Activated CD8-positive, alpha-beta T cell treated with anti-CD3 and anti-CD28 coated beads for 36 hours (primary cell): ENCODE measurements around the gene AFF1. TPM values are rescaled to one million over a fixed set of nuclear protein-coding genes. Genes with fewer than 3 reads are reported as not detected.

ENCODE experiments used
- ATAC-seq: fragments of 200-7000 bp; cut with Tn5 transposase; one replicate; pipeline ENCODE4 v1.10.0; 2021; ENCODE audit warnings: mild to moderate bottlenecking, moderate library complexity
- CTCF ChIA-PET: fragments of 350-600 bp; sonication (Branson Sonifier 250); formaldehyde crosslinking; loops from one replicate; lab custom pipeline; 2021; ENCODE audit warnings: antibody characterized with exemption; lab: Charles Lee
- POLR2A ChIA-PET: fragments of 350-600 bp; sonication (Branson Sonifier 250); formaldehyde crosslinking; loops from one replicate; lab custom pipeline; 2021; ENCODE audit warnings: antibody characterized with exemption; lab: Charles Lee
- DNase-seq: peaks from one replicate; pipeline ENCODE4 v3.0.0-alpha.2; 2020
- H3K27ac Mint-ChIP-seq: one replicate; pipeline ENCODE4 v1.8.0; 2021; ENCODE audit warnings: mild to moderate bottlenecking, mixed read lengths
- H3K27me3 Mint-ChIP-seq: one replicate; pipeline ENCODE4 v1.8.0; 2021; ENCODE audit warnings: mixed read lengths
- H3K36me3 Mint-ChIP-seq: one replicate; pipeline ENCODE4 v1.8.0; 2021; ENCODE audit warnings: low read depth, mixed read lengths
- H3K4me1 Mint-ChIP-seq: one replicate; pipeline ENCODE4 v1.8.0; 2021; ENCODE audit warnings: low read depth, mixed read lengths
- H3K4me3 Mint-ChIP-seq: one replicate; pipeline ENCODE4 v1.8.0; 2021; ENCODE audit warnings: mild to moderate bottlenecking, moderate library complexity, mixed read lengths
- H3K9me3 Mint-ChIP-seq: one replicate; pipeline ENCODE4 v1.8.0; 2021; ENCODE audit warnings: mixed read lengths
- intact Hi-C: fragments of 100-400 bp; cut with micrococcal nuclease; formaldehyde crosslinking; loops from one replicate; pipeline ENCODE4 v1.10.0; 2022
- total RNA-seq, 2 experiments: library from RNA; stranded (reverse); gene quantifications; one replicate each; pipeline ENCODE4 v1.2.3, GENCODE V29; 2021
- TF ChIP-seq, protein P1 (sequence below): fragments of 200-600 bp; IDR thresholded peaks from one replicate; pipeline ENCODE4 v1.8.0; 2022; ENCODE audit warnings: antibody characterized with exemption, mild to moderate bottlenecking

The AFF1 gene
- total RNA-seq, 2 experiments from 2014 or later: 40.3 to 45.4 TPM

DNA sequence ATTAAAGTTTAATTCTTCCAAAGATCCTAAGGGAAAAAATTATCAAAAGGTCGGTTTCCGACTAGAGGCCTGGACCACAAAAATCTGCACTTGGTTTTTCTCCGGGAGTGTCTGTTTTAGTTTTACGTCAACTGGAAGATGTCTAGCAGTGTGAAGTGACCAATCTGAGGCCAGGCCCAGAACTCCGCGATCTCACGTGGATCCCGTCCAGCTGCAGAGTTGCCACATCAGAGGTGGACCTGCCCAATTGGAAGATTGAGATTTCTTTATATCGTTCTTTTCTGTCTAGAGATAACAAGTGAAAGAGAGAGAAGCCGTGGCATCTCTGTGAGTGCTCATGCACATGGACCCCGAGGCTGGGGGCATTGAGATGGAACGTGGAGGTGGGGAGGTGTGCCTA lies 115.8 kb downstream of the AFF1 start:
- Mint-ChIP-seq H3K4me3 (no peak overlapping the region), H3K9me3 (no peaks in the 10 kb centered on the region), H3K27me3 (no peaks in the 10 kb centered on the region), H3K4me1 (peaks cover 54% of the 10 kb centered on the region), H3K36me3 (peaks cover 50% of the 10 kb centered on the region), H3K27ac (no peak overlapping the region)
- TF ChIP-seq, protein P1, sequence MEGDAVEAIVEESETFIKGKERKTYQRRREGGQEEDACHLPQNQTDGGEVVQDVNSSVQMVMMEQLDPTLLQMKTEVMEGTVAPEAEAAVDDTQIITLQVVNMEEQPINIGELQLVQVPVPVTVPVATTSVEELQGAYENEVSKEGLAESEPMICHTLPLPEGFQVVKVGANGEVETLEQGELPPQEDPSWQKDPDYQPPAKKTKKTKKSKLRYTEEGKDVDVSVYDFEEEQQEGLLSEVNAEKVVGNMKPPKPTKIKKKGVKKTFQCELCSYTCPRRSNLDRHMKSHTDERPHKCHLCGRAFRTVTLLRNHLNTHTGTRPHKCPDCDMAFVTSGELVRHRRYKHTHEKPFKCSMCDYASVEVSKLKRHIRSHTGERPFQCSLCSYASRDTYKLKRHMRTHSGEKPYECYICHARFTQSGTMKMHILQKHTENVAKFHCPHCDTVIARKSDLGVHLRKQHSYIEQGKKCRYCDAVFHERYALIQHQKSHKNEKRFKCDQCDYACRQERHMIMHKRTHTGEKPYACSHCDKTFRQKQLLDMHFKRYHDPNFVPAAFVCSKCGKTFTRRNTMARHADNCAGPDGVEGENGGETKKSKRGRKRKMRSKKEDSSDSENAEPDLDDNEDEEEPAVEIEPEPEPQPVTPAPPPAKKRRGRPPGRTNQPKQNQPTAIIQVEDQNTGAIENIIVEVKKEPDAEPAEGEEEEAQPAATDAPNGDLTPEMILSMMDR: no peak
- DNase-seq (no peak), ATAC-seq (no peak)
- CTCF ChIA-PET: no interaction called here
- intact Hi-C loops: no loop called here
- POLR2A ChIA-PET: no interaction called here

DNA sequence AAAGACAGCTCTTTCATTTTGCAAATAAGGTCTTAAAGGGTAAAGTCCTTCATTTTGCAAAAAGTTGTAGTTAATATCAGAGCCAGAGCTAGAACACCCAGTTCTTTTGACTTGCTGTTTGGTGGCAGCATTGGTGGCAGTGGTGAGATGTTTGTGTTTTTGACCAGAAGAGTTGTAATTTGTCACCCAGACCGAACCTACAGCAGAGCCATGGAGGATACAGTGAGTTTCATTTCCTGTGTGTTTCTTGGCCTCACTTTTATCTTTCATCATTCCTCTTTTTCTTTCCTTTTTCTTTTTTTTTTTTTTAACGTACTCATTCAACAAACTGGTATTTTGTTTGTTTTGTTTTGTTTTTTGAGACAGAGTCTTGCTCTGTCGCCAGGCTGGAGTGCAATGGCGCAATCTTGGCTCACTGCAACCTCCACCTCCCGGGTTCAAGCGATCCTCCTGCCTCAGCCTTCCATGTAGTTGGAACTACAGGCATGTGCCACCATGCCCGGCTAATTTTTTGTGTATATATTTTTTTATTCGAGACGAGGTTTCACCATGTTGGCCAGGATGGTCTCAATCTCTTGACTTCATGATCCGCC lies 116.4 kb downstream of the AFF1 start:
- H3K27ac Mint-ChIP-seq: no peak overlapping the region
- ChIA-PET POLR2A (interaction anchor here (0.8 to 1.7 kb wide), 2 partner anchors 8 to 45 kb away, joined by 3 to 5 read pairs; no protein-coding TSS in a partner anchor), CTCF (no interaction called here)
- H3K9me3 Mint-ChIP-seq: no peaks in the 10 kb centered on the region
- H3K4me3 Mint-ChIP-seq: no peak overlapping the region
- TF ChIP-seq, protein P1: no peak
- H3K36me3 Mint-ChIP-seq: peaks cover 50% of the 10 kb centered on the region
- ATAC-seq: no peak
- intact Hi-C loops: no loop called here
- no peaks in the 10 kb centered on the region for H3K27me3 Mint-ChIP-seq
- H3K4me1 Mint-ChIP-seq: peaks cover 59% of the 10 kb centered on the region
- DNase-seq: no peak

DNA sequence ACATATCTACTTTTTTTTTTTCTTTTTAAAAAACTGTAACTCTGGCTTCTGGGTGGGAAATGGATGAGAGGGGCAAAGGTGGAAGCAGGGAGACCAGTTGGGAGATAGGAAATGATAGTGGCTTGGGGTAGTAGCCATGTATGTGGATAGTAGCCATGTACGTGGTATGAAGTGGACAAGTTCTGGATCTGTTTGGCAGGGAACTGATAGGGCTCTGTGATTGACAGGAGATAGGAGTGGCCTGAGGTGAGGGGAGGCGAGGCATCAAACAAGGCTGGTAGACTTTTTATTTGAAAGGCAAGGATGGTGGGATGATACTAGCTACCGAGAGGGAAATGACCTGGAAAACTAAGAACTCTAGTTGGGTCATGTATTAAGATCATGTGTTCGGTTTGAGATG lies 117.8 kb downstream of the AFF1 start:
- ATAC-seq: no peak
- Mint-ChIP-seq H3K9me3 (no peaks in the 10 kb centered on the region), H3K4me1 (peaks cover 64% of the 10 kb centered on the region), H3K4me3 (no peak overlapping the region), H3K27me3 (no peaks in the 10 kb centered on the region), H3K36me3 (peaks cover 39% of the 10 kb centered on the region), H3K27ac (no peak overlapping the region)
- CTCF ChIA-PET: interaction anchor here (0.9 kb wide), 1 partner anchor 27 kb away, joined by 3 read pairs; no protein-coding TSS in a partner anchor
- POLR2A ChIA-PET: interaction anchor here (1.7 kb wide), 1 partner anchor 46 kb away, joined by 5 read pairs; no protein-coding TSS in a partner anchor
- TF ChIP-seq, protein P1: no peak
- no peak for DNase-seq
- intact Hi-C loops: no loop called here

DNA sequence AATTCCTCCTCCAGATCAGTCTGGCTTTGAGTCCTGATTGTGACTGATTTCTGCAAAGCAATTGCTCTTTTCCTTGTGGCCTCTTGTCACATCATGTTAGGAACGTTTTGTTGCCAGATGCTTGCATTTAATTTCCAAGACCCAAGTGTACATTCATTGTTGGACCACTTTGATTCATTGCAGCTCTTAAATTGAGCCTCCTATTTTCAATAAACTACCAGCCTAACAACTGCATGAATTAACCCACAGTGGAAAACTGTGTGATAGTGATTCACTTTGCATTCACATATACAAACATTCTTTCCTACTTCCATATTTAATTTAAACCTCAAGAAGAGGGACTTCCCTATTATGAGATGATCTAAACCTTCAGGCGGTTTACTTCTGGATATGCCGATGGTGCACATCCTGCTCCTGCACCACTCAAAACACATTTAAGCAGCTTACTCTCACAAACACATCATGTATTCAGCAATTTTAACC lies 118.4 kb downstream of the AFF1 start:
- CTCF ChIA-PET: interaction anchor here (0.9 to 1.2 kb wide), 2 partner anchors 9 to 27 kb away, joined by 3 read pairs; no protein-coding TSS in a partner anchor
- H3K4me3 Mint-ChIP-seq: no peak overlapping the region
- ATAC-seq: no peak

More for the DNA sequence above, 118.4 kb downstream of the AFF1 start:
- H3K9me3 Mint-ChIP-seq: no peaks in the 10 kb centered on the region
- intact Hi-C loops: no loop called here
- peak overlapping the region; percentile 13 for H3K27ac Mint-ChIP-seq
- no peaks in the 10 kb centered on the region for H3K27me3 Mint-ChIP-seq
- H3K36me3 Mint-ChIP-seq: peaks cover 39% of the 10 kb centered on the region
- H3K4me1 Mint-ChIP-seq: peaks cover 68% of the 10 kb centered on the region
- DNase-seq: no peak
- POLR2A ChIA-PET: interaction anchor here (1.2 kb wide), 1 partner anchor 47 kb away, joined by 3 read pairs; no protein-coding TSS in a partner anchor
- TF ChIP-seq, protein P1: no peak
